ENCODE results near the gene RAI1. TPM values are rescaled to one million over a fixed set of nuclear protein-coding genes. Genes with fewer than 3 reads are reported as not detected.

Gene RAI1
- total RNA-seq, 1 donor from 2014 or later, result 28.8 TPM

- intact Hi-C loops (cut with DNase I), result loop anchor here (5.0 kb wide), 1 partner anchor 43 kb away; no protein-coding TSS in a partner anchor
Measured at GRCh38 chr17:17724307-17725010, 43.2 kb downstream of the RAI1 start.

GRCh38 chr17:17725011-17725751 is 43.9 kb downstream of the RAI1 start:
- no peak for DNase-seq (ENCODE audit: low spot score)
- intact Hi-C loops (cut with DNase I), result loop anchor here (5.0 kb wide), 1 partner anchor 42 kb away; no protein-coding TSS in a partner anchor

More at GRCh38 chr17:17724307-17725010, 43.2 kb downstream of the RAI1 start:
- DNase-seq (ENCODE audit: low spot score), result no peak

- intact Hi-C loops (cut with DNase I), result loop anchor here (5.0 kb wide), 1 partner anchor 41 kb away; no protein-coding TSS in a partner anchor
- no peak for DNase-seq (ENCODE audit: low spot score)
Measured at GRCh38 chr17:17725752-17726457, 44.6 kb downstream of the RAI1 start.

GRCh38 chr17:17726458-17727060 is 45.3 kb downstream of the RAI1 start:
- DNase-seq (ENCODE audit: low spot score), result no peak
- intact Hi-C loops (cut with DNase I), result loop anchor here (5.0 kb wide), 1 partner anchor 41 kb away; no protein-coding TSS in a partner anchor

- intact Hi-C loops (cut with DNase I), result loop anchor here (5.0 kb wide), 1 partner anchor 40 kb away; no protein-coding TSS in a partner anchor
- DNase-seq (ENCODE audit: low spot score), result no peak
Measured at GRCh38 chr17:17727111-17727659, 45.9 kb downstream of the RAI1 start.

GRCh38 chr17:17728146-17728545 is 46.9 kb downstream of the RAI1 start:
- DNase-seq (ENCODE audit: low spot score), result no peak
- intact Hi-C loops (cut with DNase I), result loop anchor here (5.0 kb wide), 1 partner anchor 39 kb away; no protein-coding TSS in a partner anchor

GRCh38 chr17:17728550-17729251 is 47.4 kb downstream of the RAI1 start:
- no peak for DNase-seq (ENCODE audit: low spot score)
- intact Hi-C loops (cut with DNase I), result loop anchor here (5.0 kb wide), 1 partner anchor 39 kb away; no protein-coding TSS in a partner anchor

GRCh38 chr17:17729620-17730249 is 48.5 kb downstream of the RAI1 start:
- no peak for DNase-seq (ENCODE audit: low spot score)
- intact Hi-C loops (cut with DNase I), result loop anchor here (5.0 kb wide), 1 partner anchor 38 kb away; no protein-coding TSS in a partner anchor

GRCh38 chr17:17730250-17730935 is 49.1 kb downstream of the RAI1 start:
- intact Hi-C loops (cut with DNase I), result no loop called here
- DNase-seq (ENCODE audit: low spot score), result no peak

GRCh38 chr17:17732444-17732843 is 51.2 kb downstream of the RAI1 start:
- DNase-seq (ENCODE audit: low spot score), result no peak
- intact Hi-C loops (cut with DNase I), result no loop called here

GRCh38 chr17:17732892-17733670 is 51.8 kb downstream of the RAI1 start:
- no peak for DNase-seq (ENCODE audit: low spot score)
- intact Hi-C loops (cut with DNase I), result no loop called here

- intact Hi-C loops (cut with DNase I), result no loop called here
- DNase-seq (ENCODE audit: low spot score), result no peak
Measured at GRCh38 chr17:17736205-17737183, 55.2 kb downstream of the RAI1 start.

GRCh38 chr17:17737961-17738894 is 57.0 kb downstream of the RAI1 start:
- intact Hi-C loops (cut with DNase I), result no loop called here
- no peak for DNase-seq (ENCODE audit: low spot score)

- DNase-seq (ENCODE audit: low spot score), result no peak
- intact Hi-C loops (cut with DNase I), result no loop called here
Measured at GRCh38 chr17:17738901-17739300, 57.6 kb downstream of the RAI1 start.
